Loucy (cell line): ENCODE data around the gene COL1A1.

Experiments
- H2AFZ ChIP-seq: fragments of 200-600 bp; sonication (generic); 2 replicates; pipeline ENCODE4 v1.6.0; 2016; ENCODE audit warnings: antibody characterized with exemption, mild to moderate bottlenecking, low read length, moderate library complexity
- H3F3A ChIP-seq: fragments of 200-600 bp; 2 replicates; pipeline ENCODE4 v1.6.0; 2016; ENCODE audit warnings: antibody characterized with exemption, low read depth, mild to moderate bottlenecking
- H3K27me3 ChIP-seq: fragments of 200-600 bp; sonication (generic); 2 replicates; pipeline ENCODE4 v1.6.1; 2014; ENCODE audit warnings: low read length, mild to moderate bottlenecking; ENCODE audit not compliant: insufficient read depth, poor library complexity, severe bottlenecking
- H3K36me3 ChIP-seq: fragments of 200-600 bp; sonication (generic); 2 replicates; pipeline ENCODE4 v1.6.1; 2016; ENCODE audit warnings: low read length; ENCODE audit not compliant: insufficient read depth
- H3K4me1 ChIP-seq: fragments of 200-600 bp; sonication (generic); 2 replicates; pipeline ENCODE4 v1.5.1; 2014; ENCODE audit warnings: low read length, mild to moderate bottlenecking; ENCODE audit not compliant: insufficient read depth, poor library complexity, severe bottlenecking
- H3K4me2 ChIP-seq: fragments of 200-600 bp; sonication (generic); 2 replicates; pipeline ENCODE4 v1.6.0; 2014; ENCODE audit warnings: antibody characterized with exemption, low read length, low read depth, mild to moderate bottlenecking; ENCODE audit not compliant: poor library complexity, severe bottlenecking
- H3K4me3 ChIP-seq: fragments of 200-600 bp; sonication (generic); 2 replicates; pipeline ENCODE4 v1.5.1; 2014; ENCODE audit warnings: low read length, mild to moderate bottlenecking, mixed read lengths; ENCODE audit not compliant: poor library complexity, severe bottlenecking
- H3K79me2 ChIP-seq: fragments of 200-600 bp; sonication (generic); 2 replicates; pipeline ENCODE4 v1.6.1; 2014; ENCODE audit warnings: low read length; ENCODE audit not compliant: insufficient read depth
- H3K9ac ChIP-seq: fragments of 200-600 bp; sonication (generic); 2 replicates; pipeline ENCODE4 v1.6.0; 2014; ENCODE audit warnings: mild to moderate bottlenecking, low read depth, low read length, moderate library complexity; ENCODE audit not compliant: poor library complexity, severe bottlenecking
- H3K9me2 ChIP-seq: fragments of 200-600 bp; sonication (generic); replicated peaks from 2 replicates; pipeline ENCODE4 v1.6.1; 2016; ENCODE audit warnings: low read depth, low read length, mixed read lengths
- H3K9me3 ChIP-seq: fragments of 200-600 bp; sonication (generic); 2 replicates; pipeline ENCODE4 v1.6.1; 2014; ENCODE audit warnings: mild to moderate bottlenecking, antibody characterized with exemption, low read length, low read depth; ENCODE audit not compliant: insufficient read depth
- H4K20me1 ChIP-seq: fragments of 200-600 bp; sonication (generic); 2 replicates; pipeline ENCODE4 v1.6.0; 2014; ENCODE audit warnings: antibody characterized with exemption, low read length, mild to moderate bottlenecking; ENCODE audit not compliant: insufficient read depth, poor library complexity, severe bottlenecking
- EZH2phosphoT487 ChIP-seq: fragments of 200-600 bp; IDR thresholded peaks from 2 replicates; pipeline ENCODE4 v1.6.1; 2018; ENCODE audit warnings: antibody characterized with exemption, mild to moderate bottlenecking, moderate library complexity, borderline replicate concordance
- TF ChIP-seq, protein P1 (sequence below): fragments of 200-600 bp; sonication (generic); conservative IDR thresholded peaks from 2 replicates; pipeline ENCODE4 v1.5.1; 2014; ENCODE audit warnings: mild to moderate bottlenecking, antibody characterized with exemption, low read length

COL1A1 gene

DNA sequence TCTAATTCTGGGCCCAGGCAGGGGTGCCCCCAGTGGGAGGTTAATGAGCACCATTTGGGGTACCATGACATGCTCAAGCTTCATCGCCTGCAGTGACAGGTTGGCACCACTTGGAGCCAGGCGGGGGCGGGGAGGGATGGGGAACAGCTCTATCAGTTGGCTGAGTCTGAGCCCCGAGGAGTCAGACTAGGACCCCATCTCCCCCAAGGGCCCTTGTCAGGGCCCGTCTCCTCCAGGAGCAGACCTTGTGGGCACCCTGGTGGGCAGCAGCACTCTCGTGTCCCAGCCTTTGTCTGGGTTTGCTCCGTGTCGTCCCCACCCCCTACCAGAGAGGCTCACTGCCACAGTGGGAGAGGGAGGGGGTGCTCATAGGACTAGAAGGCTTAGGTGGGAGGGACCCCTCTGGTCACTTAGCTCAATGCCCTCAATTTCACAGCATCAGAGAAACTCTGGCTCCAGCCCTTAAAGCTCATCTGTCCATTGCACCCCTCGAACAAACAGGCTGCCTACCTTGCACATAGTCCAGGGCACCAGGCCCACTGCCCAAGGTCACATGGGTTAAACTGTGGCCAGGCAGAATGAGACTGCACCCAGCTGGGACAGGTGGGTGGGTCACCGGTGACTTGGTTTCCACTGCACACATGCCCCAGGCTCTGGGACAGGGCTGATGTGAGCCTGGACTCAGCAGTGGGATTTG, 55.1 kb downstream of the COL1A1 start:
- Histone ChIP-seq H2AFZ (no peak overlapping the region), H3K27me3 (no peaks in the 10 kb centered on the region), H3K9ac (peak overlapping the region; percentile 99), H3F3A (no peaks in the 10 kb centered on the region), H4K20me1 (peaks cover 73% of the 10 kb centered on the region), H3K4me2 (peak overlapping the region; percentile 87), H3K79me2 (peaks cover 94% of the 10 kb centered on the region), H3K9me3 (no peaks in the 10 kb centered on the region), H3K36me3 (peaks cover 36% of the 10 kb centered on the region; the same call in 1 of the 2 replicates), H3K4me3 (peak overlapping the region; percentile 82), H3K9me2 (no peaks in the 10 kb centered on the region), H3K4me1 (peaks cover 41% of the 10 kb centered on the region)
- no peak for TF ChIP-seq EZH2phosphoT487
- TF ChIP-seq, protein P1, sequence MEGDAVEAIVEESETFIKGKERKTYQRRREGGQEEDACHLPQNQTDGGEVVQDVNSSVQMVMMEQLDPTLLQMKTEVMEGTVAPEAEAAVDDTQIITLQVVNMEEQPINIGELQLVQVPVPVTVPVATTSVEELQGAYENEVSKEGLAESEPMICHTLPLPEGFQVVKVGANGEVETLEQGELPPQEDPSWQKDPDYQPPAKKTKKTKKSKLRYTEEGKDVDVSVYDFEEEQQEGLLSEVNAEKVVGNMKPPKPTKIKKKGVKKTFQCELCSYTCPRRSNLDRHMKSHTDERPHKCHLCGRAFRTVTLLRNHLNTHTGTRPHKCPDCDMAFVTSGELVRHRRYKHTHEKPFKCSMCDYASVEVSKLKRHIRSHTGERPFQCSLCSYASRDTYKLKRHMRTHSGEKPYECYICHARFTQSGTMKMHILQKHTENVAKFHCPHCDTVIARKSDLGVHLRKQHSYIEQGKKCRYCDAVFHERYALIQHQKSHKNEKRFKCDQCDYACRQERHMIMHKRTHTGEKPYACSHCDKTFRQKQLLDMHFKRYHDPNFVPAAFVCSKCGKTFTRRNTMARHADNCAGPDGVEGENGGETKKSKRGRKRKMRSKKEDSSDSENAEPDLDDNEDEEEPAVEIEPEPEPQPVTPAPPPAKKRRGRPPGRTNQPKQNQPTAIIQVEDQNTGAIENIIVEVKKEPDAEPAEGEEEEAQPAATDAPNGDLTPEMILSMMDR, result peak; percentile 51

DNA sequence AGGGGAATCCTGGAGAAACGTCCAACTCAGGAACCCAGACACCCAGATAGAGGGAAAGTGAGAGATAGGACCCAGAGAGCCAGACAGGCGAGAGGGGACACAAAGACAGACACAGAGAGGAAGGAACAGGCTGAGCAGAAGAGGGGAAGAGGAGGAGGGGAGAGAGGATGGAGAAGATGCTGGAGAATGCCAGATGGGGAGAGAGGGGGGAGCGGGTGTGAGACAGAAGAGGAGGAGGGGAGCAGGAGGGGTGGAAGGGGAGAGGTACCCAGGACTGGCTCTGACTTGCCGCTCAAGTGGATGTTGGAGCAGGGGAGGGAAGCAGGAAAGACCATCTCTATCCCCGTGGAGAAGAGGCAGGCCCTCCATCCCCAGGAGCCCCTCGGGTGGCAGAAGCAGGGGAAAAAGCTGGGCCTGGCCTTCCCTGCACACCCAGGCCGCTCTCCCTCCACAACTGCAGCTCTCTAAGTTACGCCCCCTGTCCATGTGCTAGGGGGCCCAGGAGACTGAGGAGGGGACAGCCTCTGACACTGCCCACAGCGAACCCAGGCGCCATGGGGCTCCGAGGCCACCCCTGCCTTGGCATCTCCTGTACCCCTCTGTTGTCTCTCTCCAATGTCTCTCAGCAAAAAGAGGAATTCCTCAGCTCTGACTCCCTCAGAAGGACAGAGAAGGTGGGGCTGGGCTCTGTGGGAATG, 55.8 kb downstream of the COL1A1 start:
- H3K4me1 ChIP-seq, result peaks cover 47% of the 10 kb centered on the region
- peak overlapping the region; percentile 99 for H3K9ac ChIP-seq
- H3K9me2 ChIP-seq, result no peaks in the 10 kb centered on the region
- peak overlapping the region; percentile 87 for H3K4me2 ChIP-seq
- no peaks in the 10 kb centered on the region for H3K9me3 ChIP-seq
- peaks cover 43% of the 10 kb centered on the region; the same call in 1 of the 2 replicates for H3K36me3 ChIP-seq
- H4K20me1 ChIP-seq, result peaks cover 80% of the 10 kb centered on the region
- H2AFZ ChIP-seq, result no peak overlapping the region
- H3K79me2 ChIP-seq, result peaks cover 100% of the 10 kb centered on the region
- no peak for TF ChIP-seq EZH2phosphoT487
- TF ChIP-seq, protein P1, result no peak
- H3K4me3 ChIP-seq, result peak overlapping the region; percentile 82
- no peaks in the 10 kb centered on the region for H3F3A ChIP-seq
- no peaks in the 10 kb centered on the region for H3K27me3 ChIP-seq

DNA sequence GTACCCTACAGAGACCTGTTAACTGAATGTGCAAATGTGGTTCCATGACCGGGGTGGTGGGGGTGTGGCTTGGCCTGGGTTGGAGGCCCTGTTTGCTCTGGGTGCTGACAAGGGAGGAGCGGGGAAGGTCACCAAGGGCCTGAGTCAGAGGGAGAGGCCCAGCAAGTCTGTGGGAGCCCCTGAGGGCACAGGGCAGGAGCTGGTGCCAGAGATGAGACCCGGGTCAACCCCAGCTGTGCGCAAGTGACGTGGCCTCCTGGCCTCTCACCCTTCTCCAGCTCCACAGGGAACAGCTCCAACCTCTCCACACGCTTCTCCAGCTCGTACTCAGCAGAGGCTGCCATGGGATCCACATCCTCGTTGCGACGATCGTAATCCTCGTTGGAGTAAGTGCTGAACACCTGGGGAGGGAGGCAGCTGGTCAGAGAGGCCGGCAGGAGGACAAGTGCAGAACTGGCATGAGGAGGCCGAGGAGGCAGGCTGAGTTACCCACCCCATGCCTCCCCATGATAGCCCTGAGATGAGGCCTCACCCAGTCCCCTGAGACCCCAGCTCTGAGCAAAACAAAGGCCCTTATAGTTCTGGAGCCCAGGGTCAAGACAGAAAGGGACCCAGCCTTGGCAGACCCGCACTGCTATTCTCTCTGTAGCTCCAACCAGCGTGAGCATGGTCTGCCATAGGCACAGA, 56.4 kb downstream of the COL1A1 start:
- H3K4me1 ChIP-seq, result peaks cover 54% of the 10 kb centered on the region
- no peaks in the 10 kb centered on the region for H3K9me3 ChIP-seq
- no peaks in the 10 kb centered on the region for H3F3A ChIP-seq
- H3K79me2 ChIP-seq, result peaks cover 95% of the 10 kb centered on the region
- H4K20me1 ChIP-seq, result peaks cover 80% of the 10 kb centered on the region
- peaks cover 43% of the 10 kb centered on the region; the same call in 1 of the 2 replicates for H3K36me3 ChIP-seq
- H3K4me3 ChIP-seq, result peak overlapping the region; percentile 82
- no peaks in the 10 kb centered on the region for H3K27me3 ChIP-seq
- TF ChIP-seq, protein P1, result no peak
- TF ChIP-seq EZH2phosphoT487, result no peak
- H3K4me2 ChIP-seq, result peak overlapping the region; percentile 87
- peak overlapping the region; percentile 99 for H3K9ac ChIP-seq
- no peak overlapping the region for H2AFZ ChIP-seq
- H3K9me2 ChIP-seq, result no peaks in the 10 kb centered on the region
